Panc1 (cell line): Measurements from ENCODE around the gene DAPK1. TPM values are rescaled to one million over a fixed set of nuclear protein-coding genes. Genes with fewer than 3 reads are reported as not detected.

Experiments
- ATAC-seq: fragments of 200-7000 bp; cut with Tn5 transposase; 2 replicates; pipeline ENCODE4 v1.9.1; 2020; ENCODE audit warnings: mild to moderate bottlenecking, moderate library complexity
- BruUV-seq: library from RNA; stranded (reverse); fragments of 400-500 nt; replicated peaks from 2 replicates; lab custom pipeline; 2021; lab: Mats Ljungman, UMichigan
- CTCF ChIA-PET: fragments of 300-600 bp; sonication (Branson Sonifier 250); formaldehyde crosslinking; loops from one replicate; lab custom pipeline; 2022; ENCODE audit warnings: antibody characterized with exemption; lab: Charles Lee
- POLR2A ChIA-PET: fragments of 300-600 bp; sonication (Branson Sonifier 250); formaldehyde crosslinking; loops from one replicate; lab custom pipeline; 2022; ENCODE audit warnings: antibody characterized with exemption; lab: Charles Lee
- DNase-seq: peaks from one replicate; pipeline ENCODE4 v3.0.0-alpha.2; 2010; ENCODE audit warnings: low read depth, low spot score
- H3K27ac ChIP-seq: 2 replicates; pipeline ENCODE4 v1.5.1; 2011; ENCODE audit warnings: mild to moderate bottlenecking, low read length, inconsistent platforms
- H3K27me3 ChIP-seq: fragments of 200-500 bp; sonication (Bioruptor generic); 2 replicates; pipeline ENCODE4 v1.6.0; 2014; ENCODE audit warnings: low read length, inconsistent platforms; ENCODE audit not compliant: control insufficient read depth, insufficient read depth
- H3K36me3 ChIP-seq: fragments of 200-500 bp; sonication (Bioruptor generic); 2 replicates; pipeline ENCODE4 v1.5.1; 2014; ENCODE audit warnings: inconsistent platforms, mild to moderate bottlenecking, low read length, moderate library complexity; ENCODE audit not compliant: control insufficient read depth, insufficient read depth
- H3K4me1 ChIP-seq: 2 replicates; pipeline ENCODE4 v1.5.1; 2011; ENCODE audit warnings: inconsistent platforms, mild to moderate bottlenecking, low read length, moderate library complexity; ENCODE audit not compliant: control insufficient read depth, insufficient read depth
- H3K4me3 ChIP-seq, 2 experiments: 2 replicates each; pipeline ENCODE4 v1.5.1; 2011 to 2012; ENCODE audit warnings: low read depth in 2 of 2, low read length in 2 of 2, mild to moderate bottlenecking in 2 of 2, inconsistent platforms in 1 of 2, moderate library complexity in 1 of 2
- H3K9me3 ChIP-seq: fragments of 200-500 bp; sonication (Bioruptor generic); 2 replicates; pipeline ENCODE4 v1.5.1; 2014; ENCODE audit warnings: low read depth, mild to moderate bottlenecking, inconsistent platforms, low read length, moderate library complexity; ENCODE audit not compliant: control insufficient read depth, insufficient read depth
- POLR2AphosphoS5 ChIP-seq: IDR thresholded peaks from 2 replicates; pipeline ENCODE4 v1.6.1; 2012; ENCODE audit warnings: mild to moderate bottlenecking, low read depth, low read length, moderate library complexity
- SIN3A ChIP-seq: IDR thresholded peaks from 2 replicates; pipeline ENCODE4 v1.6.1; 2012; ENCODE audit warnings: low read depth, mild to moderate bottlenecking, low read length, moderate library complexity, borderline replicate concordance; ENCODE audit not compliant: insufficient read depth
- TCF7L2 ChIP-seq: IDR thresholded peaks from 2 replicates; pipeline ENCODE4 v1.6.1; 2011; ENCODE audit warnings: mild to moderate bottlenecking, low read depth, low read length, inconsistent platforms
- in situ Hi-C: cut with HindIII; loops from 2 replicates; pipeline ENCODE4 v1.10.0; 2016; ENCODE audit warnings: low sequenced_read_pairs, low pct_unique_long_range_greater_than_20kb
- intact Hi-C: fragments of 100-400 bp; cut with micrococcal nuclease; formaldehyde crosslinking; loops from one replicate; pipeline ENCODE4 v1.10.0; 2022; ENCODE audit not compliant: unreplicated experiment
- total RNA-seq: library from RNA; stranded (reverse); gene quantifications from one replicate; pipeline ENCODE4 v1.2.1, GENCODE V29; 2021; ENCODE audit not compliant: unreplicated experiment
- TF ChIP-seq, protein P1 (sequence below), 2 experiments: IDR thresholded peaks; 2 replicates each; pipeline ENCODE4 v1.6.1; 2011 to 2012; ENCODE audit warnings: low read depth in 2 of 2, control low read depth in 1 of 2, low read length in 1 of 2, mild to moderate bottlenecking in 1 of 2, moderate library complexity in 1 of 2; ENCODE audit not compliant: insufficient read depth in 1 of 2
- TF ChIP-seq, protein P2 (sequence below): fragments of 450-650 bp; IDR thresholded peaks from 2 replicates; pipeline ENCODE4 v1.5.1; 2017; ENCODE audit warnings: mild to moderate bottlenecking

The DAPK1 gene
- total RNA-seq, 1 experiment from 2014 or later: 0.87 TPM

DNA sequence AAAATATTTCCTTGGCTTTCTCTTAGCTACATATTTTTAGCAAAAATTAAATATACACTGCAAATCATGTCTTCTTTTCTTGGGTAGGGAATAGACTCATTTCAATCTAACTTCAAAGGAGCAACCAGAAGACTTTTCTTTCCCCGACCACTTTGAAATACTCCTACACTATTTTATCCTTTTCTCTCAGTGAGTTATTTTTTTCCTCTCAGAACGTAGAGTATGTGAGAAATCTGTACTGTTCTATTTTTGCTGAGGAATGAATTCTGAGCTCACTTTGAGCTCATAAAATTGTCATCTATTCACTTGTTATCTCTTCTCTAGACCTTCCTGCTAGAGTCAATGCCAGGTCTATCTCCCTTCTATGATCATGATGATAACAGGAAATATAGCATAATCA lies 22.2 kb upstream of the DAPK1 start:
- no TSS peak for BruUV-seq
- intact Hi-C loops (no loop called here), in situ Hi-C loops (no loop called here)
- TF ChIP-seq, protein P1, sequence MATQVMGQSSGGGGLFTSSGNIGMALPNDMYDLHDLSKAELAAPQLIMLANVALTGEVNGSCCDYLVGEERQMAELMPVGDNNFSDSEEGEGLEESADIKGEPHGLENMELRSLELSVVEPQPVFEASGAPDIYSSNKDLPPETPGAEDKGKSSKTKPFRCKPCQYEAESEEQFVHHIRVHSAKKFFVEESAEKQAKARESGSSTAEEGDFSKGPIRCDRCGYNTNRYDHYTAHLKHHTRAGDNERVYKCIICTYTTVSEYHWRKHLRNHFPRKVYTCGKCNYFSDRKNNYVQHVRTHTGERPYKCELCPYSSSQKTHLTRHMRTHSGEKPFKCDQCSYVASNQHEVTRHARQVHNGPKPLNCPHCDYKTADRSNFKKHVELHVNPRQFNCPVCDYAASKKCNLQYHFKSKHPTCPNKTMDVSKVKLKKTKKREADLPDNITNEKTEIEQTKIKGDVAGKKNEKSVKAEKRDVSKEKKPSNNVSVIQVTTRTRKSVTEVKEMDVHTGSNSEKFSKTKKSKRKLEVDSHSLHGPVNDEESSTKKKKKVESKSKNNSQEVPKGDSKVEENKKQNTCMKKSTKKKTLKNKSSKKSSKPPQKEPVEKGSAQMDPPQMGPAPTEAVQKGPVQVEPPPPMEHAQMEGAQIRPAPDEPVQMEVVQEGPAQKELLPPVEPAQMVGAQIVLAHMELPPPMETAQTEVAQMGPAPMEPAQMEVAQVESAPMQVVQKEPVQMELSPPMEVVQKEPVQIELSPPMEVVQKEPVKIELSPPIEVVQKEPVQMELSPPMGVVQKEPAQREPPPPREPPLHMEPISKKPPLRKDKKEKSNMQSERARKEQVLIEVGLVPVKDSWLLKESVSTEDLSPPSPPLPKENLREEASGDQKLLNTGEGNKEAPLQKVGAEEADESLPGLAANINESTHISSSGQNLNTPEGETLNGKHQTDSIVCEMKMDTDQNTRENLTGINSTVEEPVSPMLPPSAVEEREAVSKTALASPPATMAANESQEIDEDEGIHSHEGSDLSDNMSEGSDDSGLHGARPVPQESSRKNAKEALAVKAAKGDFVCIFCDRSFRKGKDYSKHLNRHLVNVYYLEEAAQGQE (IDR thresholded peaks at IDR 0.05; ENCODE audit: insufficient read depth in 1 of 2, low read depth in 2 of 2, low read length in 1 of 2): no peak
- TF ChIP-seq POLR2AphosphoS5 (no peak), SIN3A (no peak), TCF7L2 (no peak)
- TF ChIP-seq, protein P2, sequence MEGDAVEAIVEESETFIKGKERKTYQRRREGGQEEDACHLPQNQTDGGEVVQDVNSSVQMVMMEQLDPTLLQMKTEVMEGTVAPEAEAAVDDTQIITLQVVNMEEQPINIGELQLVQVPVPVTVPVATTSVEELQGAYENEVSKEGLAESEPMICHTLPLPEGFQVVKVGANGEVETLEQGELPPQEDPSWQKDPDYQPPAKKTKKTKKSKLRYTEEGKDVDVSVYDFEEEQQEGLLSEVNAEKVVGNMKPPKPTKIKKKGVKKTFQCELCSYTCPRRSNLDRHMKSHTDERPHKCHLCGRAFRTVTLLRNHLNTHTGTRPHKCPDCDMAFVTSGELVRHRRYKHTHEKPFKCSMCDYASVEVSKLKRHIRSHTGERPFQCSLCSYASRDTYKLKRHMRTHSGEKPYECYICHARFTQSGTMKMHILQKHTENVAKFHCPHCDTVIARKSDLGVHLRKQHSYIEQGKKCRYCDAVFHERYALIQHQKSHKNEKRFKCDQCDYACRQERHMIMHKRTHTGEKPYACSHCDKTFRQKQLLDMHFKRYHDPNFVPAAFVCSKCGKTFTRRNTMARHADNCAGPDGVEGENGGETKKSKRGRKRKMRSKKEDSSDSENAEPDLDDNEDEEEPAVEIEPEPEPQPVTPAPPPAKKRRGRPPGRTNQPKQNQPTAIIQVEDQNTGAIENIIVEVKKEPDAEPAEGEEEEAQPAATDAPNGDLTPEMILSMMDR: no peak
- Histone ChIP-seq H3K27me3 (no peaks in the 10 kb centered on the region), H3K36me3 (no peaks in the 10 kb centered on the region), H3K4me3 (no peak overlapping the region), H3K4me1 (no peaks in the 10 kb centered on the region), H3K9me3 (no peaks in the 10 kb centered on the region), H3K27ac (no peak overlapping the region)
- no peak for ATAC-seq
- POLR2A ChIA-PET: no interaction called here
- DNase-seq: no peak
- CTCF ChIA-PET: no interaction called here

DNA sequence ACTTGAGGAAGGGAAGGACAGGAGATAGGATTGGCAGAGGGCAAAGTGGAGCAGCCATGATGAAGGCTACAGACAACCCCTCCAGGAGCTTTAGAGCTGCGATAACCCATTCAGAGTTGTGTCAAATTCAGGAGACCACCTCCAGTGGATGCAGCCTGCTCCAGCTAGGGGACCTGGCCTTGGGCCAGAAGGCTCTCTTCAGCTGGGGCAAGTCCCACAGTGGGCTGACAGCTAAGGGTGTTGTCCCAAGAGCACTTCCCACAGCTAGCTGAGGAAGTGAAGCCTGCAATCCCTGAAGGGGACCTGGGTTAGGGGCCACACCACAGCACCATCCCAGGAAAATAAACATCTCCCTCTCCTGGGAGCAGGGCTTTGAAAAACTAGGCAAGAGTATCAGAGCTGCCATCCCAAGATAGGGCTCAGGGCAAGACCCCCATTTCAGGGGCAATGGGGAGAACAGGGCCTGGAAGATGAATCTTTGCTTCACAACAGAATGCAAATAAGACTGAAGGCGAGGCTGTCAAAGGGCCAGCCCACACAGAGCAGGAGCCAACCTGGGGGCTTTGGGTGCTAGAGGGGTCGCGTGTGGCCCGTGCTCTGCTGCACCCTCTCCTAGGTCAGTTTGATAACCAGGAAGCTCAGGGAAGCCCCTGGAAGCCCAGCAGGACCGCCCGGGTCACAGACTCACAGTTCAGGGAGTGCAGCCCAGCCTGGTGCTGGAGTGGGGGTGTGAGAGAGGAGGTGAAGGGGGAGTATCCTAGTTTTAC lies 19.3 kb upstream of the DAPK1 start:
- ChIA-PET CTCF (no interaction called here), POLR2A (interaction anchor here (0.6 kb wide), 1 partner anchor 17 kb away, joined by 4 read pairs; no protein-coding TSS in a partner anchor)
- no peak overlapping the region for H3K4me3 ChIP-seq
- no peak overlapping the region for H3K27ac ChIP-seq
- H3K36me3 ChIP-seq: no peaks in the 10 kb centered on the region
- no peaks in the 10 kb centered on the region for H3K9me3 ChIP-seq
- intact Hi-C loops: no loop called here
- no peaks in the 10 kb centered on the region for H3K4me1 ChIP-seq
- in situ Hi-C loops: no loop called here
- no peak for ATAC-seq
- H3K27me3 ChIP-seq: no peaks in the 10 kb centered on the region
- BruUV-seq: no TSS peak
- no peak for TF ChIP-seq POLR2AphosphoS5
- TF ChIP-seq, protein P2: no peak
- TF ChIP-seq SIN3A: no peak
- no peak for TF ChIP-seq TCF7L2
- TF ChIP-seq, protein P1 (IDR thresholded peaks at IDR 0.05; ENCODE audit: insufficient read depth in 1 of 2, low read depth in 2 of 2, low read length in 1 of 2): no peak
- no peak for DNase-seq
